Adrenal gland (tissue), 5 donors: ENCODE results near the gene SP7.

Experiments
- POLR2A ChIP-seq, 2 donors: fragments of 450-650 bp; IDR thresholded peaks; one replicate each; pipeline ENCODE4 v1.6.1; 2017; ENCODE audit warnings: antibody characterized with exemption in 2 of 2, mild to moderate bottlenecking in 2 of 2, moderate library complexity in 1 of 2
- TF ChIP-seq, protein P1 (sequence below), 6 experiments: fragments of 450-650 bp in 4 of 6; fragments of 200-600 bp in 2 of 6; sonication (generic) in 1 of 6; IDR thresholded peaks; 1 replicate in 5 of 6; 2 replicates in 1 of 6; pipeline versions ENCODE4 v1.5.1 to v1.8.0; 2016 to 2021; ENCODE audit warnings: antibody characterized with exemption in 6 of 6, mild to moderate bottlenecking in 2 of 6, moderate library complexity in 1 of 6
- donor health status: DM: no; HTN: no; CAD: no.

DNA sequence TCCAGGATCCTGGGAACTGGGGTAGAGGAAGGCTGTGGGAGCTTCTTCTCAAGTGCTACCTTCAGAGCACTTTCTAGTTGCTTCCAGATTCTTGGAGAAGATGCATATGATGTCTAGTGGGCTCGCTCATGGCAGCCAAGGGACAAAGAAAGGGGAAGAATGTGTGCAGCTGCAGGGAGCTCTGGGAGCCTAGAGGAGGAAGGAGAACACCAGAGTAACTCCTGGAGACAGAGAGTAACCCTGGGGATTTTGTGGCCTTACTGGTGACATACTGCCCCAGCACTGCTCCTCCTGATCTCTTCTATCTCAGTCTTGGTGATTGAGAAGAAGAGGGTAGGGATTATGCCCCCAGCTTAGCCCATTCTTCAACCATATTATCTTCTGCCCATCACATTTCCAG, 10.3 kb upstream of the SP7 start:
- TF ChIP-seq, protein P1, sequence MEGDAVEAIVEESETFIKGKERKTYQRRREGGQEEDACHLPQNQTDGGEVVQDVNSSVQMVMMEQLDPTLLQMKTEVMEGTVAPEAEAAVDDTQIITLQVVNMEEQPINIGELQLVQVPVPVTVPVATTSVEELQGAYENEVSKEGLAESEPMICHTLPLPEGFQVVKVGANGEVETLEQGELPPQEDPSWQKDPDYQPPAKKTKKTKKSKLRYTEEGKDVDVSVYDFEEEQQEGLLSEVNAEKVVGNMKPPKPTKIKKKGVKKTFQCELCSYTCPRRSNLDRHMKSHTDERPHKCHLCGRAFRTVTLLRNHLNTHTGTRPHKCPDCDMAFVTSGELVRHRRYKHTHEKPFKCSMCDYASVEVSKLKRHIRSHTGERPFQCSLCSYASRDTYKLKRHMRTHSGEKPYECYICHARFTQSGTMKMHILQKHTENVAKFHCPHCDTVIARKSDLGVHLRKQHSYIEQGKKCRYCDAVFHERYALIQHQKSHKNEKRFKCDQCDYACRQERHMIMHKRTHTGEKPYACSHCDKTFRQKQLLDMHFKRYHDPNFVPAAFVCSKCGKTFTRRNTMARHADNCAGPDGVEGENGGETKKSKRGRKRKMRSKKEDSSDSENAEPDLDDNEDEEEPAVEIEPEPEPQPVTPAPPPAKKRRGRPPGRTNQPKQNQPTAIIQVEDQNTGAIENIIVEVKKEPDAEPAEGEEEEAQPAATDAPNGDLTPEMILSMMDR (IDR thresholded peaks at IDR 0.05) = no peak
- TF ChIP-seq POLR2A (IDR thresholded peaks at IDR 0.05) = no peak
